ENCODE data around the gene PHF20. TPM values are rescaled to one million over a fixed set of nuclear protein-coding genes. Genes with fewer than 3 reads are reported as not detected.
A peak's percentile ranks its signal among the peaks of the same experiment; 100 is the strongest.

Gene PHF20
- total RNA-seq, 4 donors from 2014 or later, result 28.0 to 51.7 (median 35.2) TPM

DNA sequence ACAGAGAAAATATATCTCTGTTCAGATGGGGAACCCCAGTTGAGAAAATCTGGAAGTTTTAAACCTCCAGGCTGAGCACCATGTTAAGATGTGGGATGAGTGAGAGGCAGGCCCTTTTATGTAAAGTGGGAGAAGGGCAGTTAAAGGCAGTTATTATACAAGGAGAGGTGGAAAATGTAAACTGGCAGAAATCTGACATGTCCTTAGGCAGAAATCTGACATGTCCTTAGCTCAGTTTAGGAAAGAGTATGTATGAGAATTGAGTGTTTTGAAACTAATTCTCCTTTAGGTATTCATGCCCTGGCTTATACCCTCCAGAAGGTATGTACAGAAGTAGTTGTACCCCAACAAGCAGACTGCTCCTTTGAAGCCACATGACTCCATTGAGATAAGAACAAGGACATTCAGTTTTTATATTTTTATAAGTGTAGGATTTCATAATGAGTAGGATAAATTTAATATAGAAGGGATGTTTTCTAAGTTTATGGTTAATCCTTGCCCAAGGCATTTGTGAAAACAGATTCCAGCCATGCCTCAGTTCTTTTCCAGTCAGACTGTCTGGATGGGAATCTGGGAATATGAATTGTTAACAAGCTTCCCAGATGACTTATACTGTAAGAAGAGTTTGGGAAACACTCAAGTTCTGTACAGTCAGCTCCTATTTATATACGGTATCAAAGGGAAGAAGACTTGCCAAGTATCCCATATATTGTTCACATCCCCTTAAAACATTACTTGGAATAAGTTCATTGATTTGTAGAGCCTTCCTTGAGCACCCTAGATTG, 94.8 kb downstream of the PHF20 start:
- 80 to 86% methylated on average over 1 of the region's 1 CpG for WGBS, 2 donors
- TF ChIP-seq POLR2A (IDR thresholded peaks at IDR 0.05), result no peak
- TF ChIP-seq, protein P1, sequence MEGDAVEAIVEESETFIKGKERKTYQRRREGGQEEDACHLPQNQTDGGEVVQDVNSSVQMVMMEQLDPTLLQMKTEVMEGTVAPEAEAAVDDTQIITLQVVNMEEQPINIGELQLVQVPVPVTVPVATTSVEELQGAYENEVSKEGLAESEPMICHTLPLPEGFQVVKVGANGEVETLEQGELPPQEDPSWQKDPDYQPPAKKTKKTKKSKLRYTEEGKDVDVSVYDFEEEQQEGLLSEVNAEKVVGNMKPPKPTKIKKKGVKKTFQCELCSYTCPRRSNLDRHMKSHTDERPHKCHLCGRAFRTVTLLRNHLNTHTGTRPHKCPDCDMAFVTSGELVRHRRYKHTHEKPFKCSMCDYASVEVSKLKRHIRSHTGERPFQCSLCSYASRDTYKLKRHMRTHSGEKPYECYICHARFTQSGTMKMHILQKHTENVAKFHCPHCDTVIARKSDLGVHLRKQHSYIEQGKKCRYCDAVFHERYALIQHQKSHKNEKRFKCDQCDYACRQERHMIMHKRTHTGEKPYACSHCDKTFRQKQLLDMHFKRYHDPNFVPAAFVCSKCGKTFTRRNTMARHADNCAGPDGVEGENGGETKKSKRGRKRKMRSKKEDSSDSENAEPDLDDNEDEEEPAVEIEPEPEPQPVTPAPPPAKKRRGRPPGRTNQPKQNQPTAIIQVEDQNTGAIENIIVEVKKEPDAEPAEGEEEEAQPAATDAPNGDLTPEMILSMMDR (IDR thresholded peaks at IDR 0.05), result no peak

DNA sequence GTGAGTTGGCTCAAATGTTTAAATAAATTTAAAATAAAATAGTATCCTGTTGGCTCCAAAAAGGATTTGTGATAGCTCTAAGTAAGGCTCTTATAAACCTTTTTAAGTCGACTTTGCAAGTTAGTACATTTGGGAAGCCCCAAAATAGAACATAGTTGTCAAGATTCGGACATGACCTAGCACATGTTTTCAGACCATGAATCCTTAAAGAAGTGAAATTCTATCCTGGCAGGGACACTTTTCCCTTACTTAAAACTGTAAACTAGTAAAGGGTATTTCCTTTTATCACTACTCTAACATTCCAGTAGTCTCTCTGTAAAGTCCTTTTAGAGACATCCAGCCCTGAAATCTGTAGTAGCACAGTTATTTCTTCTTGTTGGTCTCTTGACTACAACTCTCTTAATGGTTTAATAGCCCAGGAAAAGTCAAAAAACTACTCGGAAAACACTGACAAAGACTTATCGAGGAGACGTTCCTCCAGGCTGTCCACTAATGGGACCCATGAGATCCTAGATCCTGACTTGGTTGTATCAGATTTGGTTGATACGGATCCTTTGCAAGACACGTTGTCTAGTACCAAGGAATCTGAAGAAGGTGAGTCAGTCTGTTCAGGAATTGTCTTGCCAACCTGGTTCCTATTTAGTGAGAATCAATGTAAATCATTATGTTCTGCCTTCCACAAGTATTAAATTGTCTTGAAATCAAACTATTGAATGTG, 98.9 kb downstream of the PHF20 start:
- no peak for DNase-seq
- WGBS, 2 donors, result 87 to 93% methylated on average over 7 of the region's 7 CpGs
- Histone ChIP-seq H3K27ac (peak overlapping the region; percentile 29 to 45 (median 44)), H3K36me3 (no peaks in the 10 kb centered on the region), H3K4me3 (replicated peaks in 1 of 3) (no peak overlapping the region), H3K4me1 (peaks cover 0 to 12% of the 10 kb centered on the region in 2 donors), H3K9me3 (no peaks in the 10 kb centered on the region), H3K27me3 (no peaks in the 10 kb centered on the region)
- no peak for TF ChIP-seq POLR2A (IDR thresholded peaks at IDR 0.05)
- TF ChIP-seq, protein P1 (IDR thresholded peaks at IDR 0.05), result no peak
- intact Hi-C loops (cut with DNase I), result no loop called here

More for the DNA sequence above, 94.8 kb downstream of the PHF20 start:
- H3K27ac ChIP-seq, result no peak overlapping the region
- no peaks in the 10 kb centered on the region for H3K9me3 ChIP-seq
- H3K4me3 ChIP-seq (replicated peaks in 1 of 3), result no peak overlapping the region
- H3K27me3 ChIP-seq, result no peaks in the 10 kb centered on the region
- no peak for DNase-seq
- intact Hi-C loops (cut with DNase I), result no loop called here
- H3K4me1 ChIP-seq, result peaks cover 0 to 15% of the 10 kb centered on the region in 2 donors
- no peaks in the 10 kb centered on the region for H3K36me3 ChIP-seq

DNA sequence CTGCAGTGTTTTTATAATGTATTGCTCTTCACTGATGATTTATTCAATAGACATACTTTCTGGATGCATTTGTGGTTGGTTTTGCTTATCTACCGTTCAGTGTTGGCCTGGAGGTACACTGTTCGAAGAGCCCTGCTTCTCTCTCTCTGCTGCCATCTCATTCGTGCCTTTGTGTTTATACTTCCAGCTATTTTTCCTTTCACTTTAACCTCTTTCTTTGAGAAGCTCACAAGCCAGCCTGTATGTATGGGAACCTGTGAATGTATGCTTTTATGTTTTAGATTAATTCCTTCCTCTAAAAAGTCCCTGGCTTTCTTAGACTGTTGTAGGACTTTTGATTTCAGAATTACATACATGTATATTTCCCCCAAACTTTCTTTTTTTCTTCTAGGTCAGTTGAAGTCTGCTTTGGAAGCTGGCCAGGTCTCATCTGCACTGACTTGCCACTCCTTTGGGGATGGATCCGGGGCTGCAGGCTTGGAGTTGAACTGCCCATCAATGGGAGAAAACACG, 99.5 kb downstream of the PHF20 start:
- H3K27me3 ChIP-seq, result no peaks in the 10 kb centered on the region
- WGBS, 2 donors, result 56 to 75% methylated on average over 5 of the region's 5 CpGs
- intact Hi-C loops (cut with DNase I), result no loop called here
- H3K4me3 ChIP-seq (replicated peaks in 1 of 3), result no peak overlapping the region
- TF ChIP-seq, protein P1 (IDR thresholded peaks at IDR 0.05), result no peak
- TF ChIP-seq POLR2A (IDR thresholded peaks at IDR 0.05), result no peak
- peaks cover 0 to 11% of the 10 kb centered on the region in 2 donors for H3K4me1 ChIP-seq
- no peaks in the 10 kb centered on the region for H3K36me3 ChIP-seq
- peak; percentile 21 to 24 for DNase-seq
- peak overlapping the region; percentile 29 to 45 (median 44) for H3K27ac ChIP-seq
- no peaks in the 10 kb centered on the region for H3K9me3 ChIP-seq

DNA sequence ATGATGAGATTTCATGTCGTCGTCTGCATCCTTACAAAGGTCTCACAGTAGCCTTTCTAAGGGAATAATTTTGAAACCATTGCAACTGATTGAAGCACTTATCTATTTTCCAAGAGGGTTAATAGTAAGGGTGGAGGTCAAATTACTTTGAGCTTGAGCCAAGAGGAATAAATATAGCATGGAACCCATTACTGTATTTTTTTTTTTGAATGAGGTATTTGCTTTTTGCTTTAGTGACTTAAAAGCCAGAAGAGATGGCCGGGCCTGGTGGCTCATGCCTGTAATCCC, 104.2 kb downstream of the PHF20 start:
- DNase-seq, result no peak
- intact Hi-C loops (cut with DNase I), result no loop called here
- H3K36me3 ChIP-seq, result no peaks in the 10 kb centered on the region
- no peak overlapping the region for H3K27ac ChIP-seq
- no peak for TF ChIP-seq POLR2A (IDR thresholded peaks at IDR 0.05)
- TF ChIP-seq, protein P1 (IDR thresholded peaks at IDR 0.05), result no peak
- H3K9me3 ChIP-seq, result no peaks in the 10 kb centered on the region
- no peaks in the 10 kb centered on the region for H3K27me3 ChIP-seq
- WGBS, 2 donors, result 79 to 96% methylated on average over 3 of the region's 3 CpGs
- peaks cover 0 to 6% of the 10 kb centered on the region in 2 donors for H3K4me1 ChIP-seq
- no peak overlapping the region for H3K4me3 ChIP-seq (replicated peaks in 1 of 3)

DNA sequence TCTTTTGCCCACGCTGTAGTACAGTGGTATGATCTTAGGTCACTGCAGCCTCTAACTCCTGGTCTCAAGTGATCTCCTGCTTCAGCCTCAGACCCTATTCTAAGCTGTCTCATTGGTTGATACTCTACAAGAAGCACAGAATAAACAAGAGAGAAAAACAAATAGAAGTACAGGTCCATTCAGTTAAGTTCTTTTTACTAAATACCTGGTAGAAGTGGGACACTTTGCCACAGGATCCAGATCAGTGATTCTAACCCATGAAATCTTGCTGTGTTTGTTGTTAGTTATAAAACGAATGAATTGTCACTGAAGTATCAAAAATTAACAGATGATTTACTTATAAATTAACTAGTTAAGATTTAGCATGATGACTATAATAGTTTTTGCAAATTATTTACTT, 105.8 kb downstream of the PHF20 start:
- Histone ChIP-seq H3K4me3 (replicated peaks in 1 of 3) (no peak overlapping the region), H3K36me3 (no peaks in the 10 kb centered on the region), H3K27ac (peak overlapping the region in 1 of 3 donors; percentile 18), H3K27me3 (no peaks in the 10 kb centered on the region), H3K9me3 (no peaks in the 10 kb centered on the region), H3K4me1 (no peaks in the 10 kb centered on the region)
- intact Hi-C loops (cut with DNase I), result no loop called here
- WGBS, 2 donors, result 54 to 65% methylated on average over 2 of the region's 2 CpGs
- DNase-seq, result no peak
- no peak for TF ChIP-seq POLR2A (IDR thresholded peaks at IDR 0.05)
- TF ChIP-seq, protein P1 (IDR thresholded peaks at IDR 0.05), result no peak
